HG02938 (cell line): ENCODE measurements around the gene DPP8.

Source experiments
- ATAC-seq: cut with Tn5 transposase; IDR thresholded peaks from one replicate; pipeline ENCODE4 v1.9.1; 2021; ENCODE audit warnings: mild to moderate bottlenecking, moderate library complexity; ENCODE audit not compliant: unreplicated experiment

DPP8 gene

DNA sequence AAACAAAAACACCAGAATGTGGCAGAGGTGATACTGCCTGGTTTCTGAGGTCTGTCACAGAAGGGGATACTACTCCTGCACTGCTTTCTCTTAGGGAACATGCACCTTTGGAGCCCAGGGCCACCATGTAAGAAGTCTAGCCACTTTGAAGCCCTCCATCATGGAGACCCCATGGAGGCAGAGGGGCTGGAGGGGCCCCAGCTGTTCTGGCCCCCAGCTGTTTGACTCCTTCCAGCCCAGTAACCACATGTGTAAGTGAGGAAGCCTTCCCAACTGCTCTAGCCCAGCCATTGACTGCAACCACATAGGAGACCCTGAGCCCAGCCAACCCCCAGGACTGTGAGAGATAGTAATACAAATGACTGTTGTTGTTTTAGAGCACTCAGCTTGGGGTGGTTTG lies 85.8 kb downstream of the DPP8 start:
- ATAC-seq, result no peak

DNA sequence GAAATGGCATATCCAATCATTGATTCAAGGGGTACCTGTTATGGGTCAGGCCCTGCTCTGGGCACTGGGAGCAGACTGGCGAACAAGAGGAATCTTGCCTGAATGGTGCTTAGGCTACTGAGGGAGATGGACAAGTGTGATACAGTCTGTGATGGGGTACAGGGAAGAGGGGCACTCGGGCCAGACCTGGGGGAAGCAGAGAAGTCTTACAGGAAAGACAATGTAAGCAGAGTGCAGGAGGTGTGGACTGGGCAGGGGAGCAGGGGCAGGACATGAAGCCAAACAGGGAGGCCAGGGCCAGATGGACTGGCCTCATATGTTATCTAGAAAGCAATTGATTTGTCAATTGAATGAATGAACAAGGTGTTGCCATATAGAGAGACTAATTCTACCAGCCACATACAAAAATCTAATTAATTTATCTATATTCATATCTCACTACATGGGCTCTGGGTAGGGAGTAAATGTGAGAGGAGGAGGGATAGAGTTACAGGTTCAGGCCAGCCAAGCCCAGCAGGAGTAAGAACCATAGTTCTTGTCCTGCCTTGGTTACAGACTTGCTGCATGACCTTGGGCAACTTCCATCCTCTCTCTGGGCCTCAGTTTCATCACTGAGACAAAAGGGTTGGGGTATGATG lies 91.2 kb downstream of the DPP8 start:
- no peak for ATAC-seq

DNA sequence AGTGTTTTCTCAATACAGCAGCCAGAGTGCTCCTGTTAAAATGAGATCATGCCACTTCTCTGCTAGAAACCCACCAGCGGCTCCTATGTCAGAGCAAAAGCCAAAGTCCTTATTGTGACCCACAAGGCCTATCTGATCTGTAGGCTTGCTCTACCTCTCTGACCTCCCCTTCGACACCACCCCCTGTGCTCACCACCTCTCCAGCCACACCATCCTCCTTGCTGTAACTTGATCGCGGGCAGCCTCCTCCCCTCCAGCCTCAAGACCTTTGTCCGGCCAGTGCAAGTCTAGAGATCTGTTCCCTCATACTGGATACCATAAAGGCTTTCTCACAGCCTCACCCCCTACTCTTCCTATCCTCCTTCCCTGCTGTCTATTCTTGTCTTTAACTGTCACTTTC lies 92.8 kb downstream of the DPP8 start:
- ATAC-seq, result no peak

DNA sequence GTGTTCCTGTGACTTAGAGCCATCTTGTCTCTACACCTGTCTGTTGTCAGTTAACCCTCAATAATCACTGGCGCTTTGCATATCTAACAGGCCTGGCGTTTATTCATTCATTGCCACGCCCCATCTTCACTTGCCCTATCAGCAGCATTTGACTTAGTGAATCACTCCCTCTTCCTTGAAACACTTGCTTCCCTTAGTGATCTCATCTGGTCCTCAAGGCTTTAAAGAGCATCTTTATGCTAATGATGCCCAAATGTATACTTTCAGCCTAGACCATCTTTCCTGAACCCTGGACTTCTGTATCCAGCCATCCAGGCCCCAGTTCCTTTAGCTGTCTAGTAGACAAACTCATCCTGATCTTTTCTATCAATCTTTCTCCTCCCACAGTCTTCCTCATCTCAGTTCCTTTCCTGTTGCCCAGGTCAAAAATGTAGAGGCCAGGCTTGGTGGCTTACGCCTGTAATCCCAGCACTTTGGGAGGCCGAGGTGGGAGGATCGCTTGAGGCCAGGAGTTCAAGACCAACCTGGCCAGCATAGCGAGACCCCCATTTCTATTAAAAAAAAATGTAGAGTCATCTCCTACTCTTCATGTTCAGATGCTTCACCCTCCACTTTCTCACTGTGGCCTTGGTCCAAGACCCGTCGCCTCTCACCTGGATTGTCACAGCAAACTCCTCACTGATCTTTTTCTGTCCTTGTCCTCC lies 93.4 kb downstream of the DPP8 start:
- ATAC-seq, result no peak

DNA sequence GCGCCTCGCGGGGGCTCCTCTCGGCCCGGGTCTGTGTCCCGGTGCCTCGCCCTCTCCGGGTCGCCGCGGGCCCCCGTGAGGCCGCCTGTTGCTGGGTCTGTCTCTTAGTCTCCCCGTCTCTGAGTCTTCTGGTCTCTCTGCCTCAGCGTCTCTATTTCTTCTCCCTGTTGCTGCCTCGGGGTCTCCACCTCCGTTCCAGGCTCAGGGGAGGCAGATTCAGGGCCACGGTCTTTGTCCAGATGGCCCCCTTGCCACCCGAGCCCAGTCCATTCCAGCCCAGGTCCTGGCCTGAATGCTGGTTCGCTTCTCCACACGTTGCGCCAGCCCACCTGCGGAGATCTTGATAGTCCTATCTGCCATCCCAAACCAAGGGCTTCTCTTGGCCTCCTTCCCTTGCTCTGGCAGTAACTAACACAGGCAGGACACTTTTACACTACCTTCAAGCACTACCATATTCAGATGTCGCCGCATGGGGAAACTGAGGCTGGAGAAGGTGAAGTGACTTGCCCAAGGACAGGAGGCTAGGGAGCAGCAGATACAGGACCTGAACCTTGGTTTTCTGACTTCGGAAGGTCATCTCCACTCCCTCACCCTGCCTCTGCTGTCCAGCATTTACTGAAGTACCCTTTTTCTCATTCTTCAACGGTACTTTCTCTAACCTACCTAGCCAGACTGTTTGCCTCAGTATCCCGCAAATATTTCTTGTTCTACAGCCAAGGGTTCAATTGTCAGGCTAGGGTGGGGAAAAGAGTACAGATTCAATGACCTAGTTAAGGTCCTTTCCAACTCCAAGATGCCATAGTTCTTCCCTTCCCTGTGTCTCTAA lies 94.1 kb downstream of the DPP8 start:
- ATAC-seq, result no peak

DNA sequence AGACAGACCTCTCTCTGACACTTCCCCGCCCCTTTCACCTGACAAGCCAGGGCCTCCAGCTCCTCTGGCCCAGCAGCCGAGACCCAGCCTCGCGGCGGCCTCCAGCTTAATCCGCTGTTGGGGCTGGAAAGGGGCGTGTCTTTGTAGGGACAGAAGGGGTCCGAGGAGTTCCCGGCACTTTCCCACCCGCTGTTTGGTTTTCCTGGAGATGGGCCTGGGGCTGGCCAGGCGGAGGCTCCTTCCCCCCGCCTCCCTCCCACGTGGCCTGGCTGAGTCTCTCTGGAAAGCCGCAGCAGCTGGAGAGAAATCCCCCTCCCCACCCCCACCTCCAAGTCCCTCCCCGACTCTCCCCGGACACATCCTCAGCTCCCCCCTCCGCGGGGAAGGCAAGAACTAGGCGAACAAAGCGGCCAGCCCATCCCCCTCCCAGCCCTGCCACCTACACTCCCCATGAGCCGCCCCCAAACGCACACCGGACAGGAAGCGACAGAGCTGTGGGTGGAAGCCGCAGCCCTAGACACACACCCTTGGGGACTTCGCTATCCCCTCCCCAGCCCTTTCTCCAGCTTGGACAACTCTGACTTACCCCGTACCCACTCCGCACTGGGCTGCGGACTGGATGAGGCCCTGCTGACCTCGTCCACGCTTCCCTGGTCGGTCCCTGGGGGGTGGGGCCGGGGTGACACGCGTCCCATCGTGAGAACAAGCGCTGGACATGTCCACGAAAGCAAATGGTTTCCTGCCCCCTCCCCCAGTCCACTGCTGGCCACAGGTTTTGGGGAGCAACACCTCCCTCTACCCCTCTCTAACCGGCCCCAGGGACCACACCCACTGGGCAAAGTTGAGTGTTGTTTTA lies 95.9 kb downstream of the DPP8 start:
- ATAC-seq, result no peak

DNA sequence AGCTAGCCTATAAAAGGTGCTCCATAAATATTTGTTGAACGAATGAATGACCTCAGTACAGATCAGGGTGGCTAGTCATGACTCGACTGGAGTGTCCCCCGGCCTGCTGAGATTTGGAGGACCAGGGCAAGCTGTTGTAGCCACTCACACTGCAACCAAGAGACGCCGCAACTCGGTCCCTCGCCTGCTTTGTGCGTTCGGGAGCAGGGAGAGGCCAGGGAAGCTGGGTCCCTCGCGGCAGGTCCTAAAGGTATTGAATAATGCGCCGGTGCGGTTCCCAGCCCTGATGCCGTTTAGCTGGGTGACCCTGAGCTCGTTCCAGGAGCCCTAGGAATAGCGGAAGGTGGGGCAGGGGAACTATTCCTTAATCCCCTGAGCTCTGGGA lies 96.5 kb downstream of the DPP8 start:
- ATAC-seq, result no peak

DNA sequence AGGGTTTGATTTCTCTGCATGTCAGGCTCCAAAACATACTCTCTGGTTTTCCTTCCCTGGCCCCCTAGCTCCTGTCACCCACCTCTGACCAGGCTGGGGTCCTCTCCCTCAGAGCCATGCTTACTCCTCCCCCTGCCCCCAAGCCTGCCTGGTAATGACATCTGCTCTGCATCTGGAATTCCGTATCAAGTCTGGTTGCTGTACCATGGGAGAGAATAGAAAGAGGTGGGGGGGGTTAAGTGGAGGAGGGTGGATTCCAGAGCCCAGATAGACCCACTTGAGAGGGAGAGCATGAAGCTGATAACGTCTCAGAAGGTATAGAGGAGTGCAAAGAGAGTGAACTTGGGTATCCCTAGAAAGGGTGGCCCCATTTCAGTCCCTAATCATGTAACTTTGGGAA lies 98.9 kb downstream of the DPP8 start:
- no peak for ATAC-seq

DNA sequence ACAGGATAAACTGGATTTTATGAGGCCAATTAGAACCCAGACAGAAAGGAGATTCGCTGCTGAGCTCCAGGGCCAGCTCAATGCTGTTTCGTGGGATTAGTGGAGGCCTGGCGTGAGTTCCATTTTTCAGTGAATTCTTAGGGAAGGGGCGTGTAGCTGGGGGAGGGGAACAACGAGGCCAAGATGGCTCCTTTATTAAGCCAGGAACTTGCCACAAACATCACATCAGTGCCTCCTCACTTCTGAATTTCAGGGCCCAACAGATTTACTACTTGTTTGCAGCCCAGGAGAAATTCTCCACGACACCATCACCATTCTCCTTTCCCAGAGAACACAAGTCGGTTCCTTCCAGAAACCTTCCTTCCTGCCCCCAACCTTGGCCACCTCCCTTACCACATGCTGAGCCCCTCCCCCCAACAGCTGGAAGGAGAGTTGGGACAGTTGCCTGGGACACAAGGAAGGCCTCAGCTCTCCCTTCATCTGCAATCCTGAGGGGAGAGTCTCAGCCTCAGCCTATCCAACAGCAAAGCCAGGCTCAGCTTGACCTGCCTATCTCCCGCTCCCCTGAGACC lies 100.6 kb downstream of the DPP8 start:
- no peak for ATAC-seq

DNA sequence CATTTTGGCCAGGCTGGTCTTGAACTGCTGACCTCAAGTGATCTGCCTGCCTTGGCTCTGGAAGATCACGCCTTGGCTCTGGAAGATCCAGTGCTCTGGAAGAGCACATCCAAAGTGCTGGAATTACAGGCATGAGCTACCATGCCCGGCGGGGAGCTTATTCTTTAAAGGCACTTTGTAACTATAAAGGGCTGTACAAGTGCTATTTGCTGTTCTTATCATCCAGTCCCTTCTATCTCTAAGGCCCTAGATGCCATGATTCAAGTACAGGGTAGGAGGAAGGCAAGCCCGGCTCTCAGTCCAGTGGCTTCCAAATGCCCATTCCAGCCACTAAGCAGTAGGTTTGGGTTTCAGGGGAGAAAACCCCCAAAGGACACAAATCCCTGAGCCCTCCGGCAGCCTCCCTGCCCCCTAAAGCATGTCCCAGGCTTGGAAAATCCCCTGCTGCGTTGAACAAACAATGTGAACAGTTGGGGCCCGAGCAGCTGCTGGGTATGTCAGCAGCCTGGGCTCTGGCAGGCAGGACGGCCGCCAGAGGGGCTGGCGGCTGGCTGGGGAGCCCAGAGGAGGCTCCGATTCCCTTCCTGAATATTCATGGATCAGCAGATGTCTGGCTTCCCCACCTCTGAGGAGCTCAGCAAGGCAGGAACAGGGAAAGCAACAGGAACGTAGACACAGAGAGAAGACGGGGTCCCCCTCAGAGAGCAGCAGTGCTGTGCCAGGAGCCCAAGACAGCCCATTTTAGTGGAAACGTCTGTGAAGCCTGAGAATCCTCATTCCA lies 102.5 kb downstream of the DPP8 start:
- no peak for ATAC-seq

DNA sequence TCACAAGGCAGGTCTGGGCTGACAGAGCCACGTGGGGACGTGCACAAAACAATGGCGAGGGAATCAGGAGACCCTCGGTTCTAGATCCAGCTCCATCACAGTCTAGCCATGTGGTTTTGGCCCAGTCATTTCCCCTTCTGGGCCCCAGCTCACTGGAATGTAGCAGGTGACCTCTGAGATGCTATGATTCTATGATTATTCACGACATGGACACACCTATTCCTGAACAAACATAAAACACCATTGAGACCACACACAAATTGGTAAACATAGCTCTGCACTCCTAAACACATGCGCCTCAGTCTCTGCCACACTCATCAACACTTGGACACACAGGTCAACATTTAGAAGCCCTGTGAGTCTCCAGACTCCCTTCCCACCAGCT lies 103.7 kb downstream of the DPP8 start:
- ATAC-seq, result no peak

DNA sequence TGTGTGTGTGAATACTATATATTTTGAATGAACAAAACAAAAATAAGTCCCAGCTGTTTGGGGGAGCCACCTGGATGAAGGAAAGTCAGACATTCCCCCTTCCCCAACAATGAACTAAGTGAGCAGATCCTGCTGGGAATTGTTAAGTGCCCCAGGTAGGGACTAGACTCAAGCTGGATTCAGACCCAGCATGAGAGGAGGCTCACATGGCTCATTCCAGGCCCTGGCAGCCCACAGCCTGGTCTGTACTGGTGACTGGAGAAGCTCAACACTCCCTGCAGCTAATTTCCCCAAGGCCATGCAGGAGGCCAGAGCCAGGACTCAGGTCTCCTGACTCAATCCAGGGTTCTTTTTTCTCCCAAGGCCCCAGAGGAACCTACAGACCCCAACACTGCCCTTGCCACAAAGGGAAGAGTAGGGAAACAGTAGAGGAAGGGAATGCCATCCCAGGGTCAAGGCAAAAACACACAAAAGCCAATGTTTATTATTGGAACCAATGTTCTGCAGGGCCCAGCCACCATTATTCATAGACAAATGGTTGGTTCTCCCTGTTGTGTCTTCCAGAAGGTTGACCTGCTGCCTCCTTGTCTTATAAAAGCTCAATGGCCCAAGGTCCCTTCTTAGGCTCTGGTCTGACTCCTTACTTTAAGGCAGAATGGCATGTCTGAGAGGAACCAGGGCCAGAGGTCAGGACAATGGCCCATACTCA lies 104.3 kb downstream of the DPP8 start:
- ATAC-seq, result no peak

DNA sequence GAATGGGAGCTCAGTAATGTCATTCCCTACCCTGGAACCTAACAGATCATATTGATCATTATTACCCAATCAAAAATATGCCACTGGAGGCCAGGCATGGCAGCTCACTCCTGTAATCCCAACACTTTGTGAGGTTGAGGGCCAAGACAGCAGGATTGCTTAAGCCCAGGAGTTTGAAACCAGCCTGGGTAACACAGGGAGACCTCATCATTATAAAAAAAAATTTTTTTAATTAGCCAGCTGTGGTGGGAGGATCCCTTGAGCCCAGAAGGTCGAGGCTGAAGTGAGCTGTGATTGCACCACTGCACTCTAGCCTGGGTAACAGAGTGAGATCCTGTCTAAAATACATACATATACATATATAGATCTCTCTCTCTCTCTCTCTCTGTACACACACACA lies 104.9 kb downstream of the DPP8 start:
- no peak for ATAC-seq

DNA sequence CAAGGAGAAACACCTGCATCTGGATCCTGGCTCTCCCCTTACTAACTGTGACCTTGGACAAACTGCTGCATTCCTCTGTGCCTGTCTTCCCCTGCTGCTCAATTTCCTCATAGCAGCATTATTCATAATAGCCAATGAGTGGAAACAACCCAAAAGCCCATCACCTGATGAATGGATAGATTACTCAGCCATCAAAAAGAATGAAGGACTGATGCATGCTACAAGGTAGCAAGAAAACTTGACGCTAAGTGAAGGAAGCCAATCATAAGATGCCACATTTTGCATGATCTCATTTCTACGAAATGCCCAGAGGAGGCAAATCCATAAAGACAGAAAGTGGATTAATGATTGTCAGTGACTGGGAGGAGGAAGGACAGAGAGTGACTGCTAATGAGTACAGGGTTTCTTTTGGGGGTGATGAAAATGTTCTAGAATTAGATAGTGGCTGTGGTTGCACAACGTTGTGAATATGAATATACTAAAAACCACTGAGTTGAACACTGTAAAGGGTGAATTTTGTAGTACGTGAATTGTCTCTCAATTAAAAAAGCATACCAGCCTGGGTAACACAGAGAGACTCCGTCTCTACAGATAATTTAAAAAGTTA lies 105.9 kb downstream of the DPP8 start:
- no peak for ATAC-seq

DNA sequence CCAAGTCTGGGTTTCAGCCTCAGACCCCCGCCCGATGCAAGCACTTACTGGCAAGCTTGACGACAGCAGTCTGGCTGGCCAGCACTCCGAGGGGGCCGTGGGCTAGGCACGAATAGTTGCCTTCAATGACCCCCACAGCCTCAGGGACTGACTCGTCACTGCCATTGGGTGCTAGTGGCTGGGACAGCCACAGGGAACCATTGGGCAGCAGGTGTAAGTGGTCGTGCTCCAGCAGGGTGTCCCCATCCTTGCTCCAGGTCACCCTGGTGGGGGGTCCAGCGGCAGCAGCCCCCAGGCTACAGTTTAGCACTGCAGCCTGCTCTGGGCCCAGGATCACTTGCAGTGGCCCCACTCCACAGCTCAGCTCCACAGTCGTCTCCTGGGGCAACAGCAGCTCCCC lies 106.5 kb downstream of the DPP8 start:
- ATAC-seq, result no peak

DNA sequence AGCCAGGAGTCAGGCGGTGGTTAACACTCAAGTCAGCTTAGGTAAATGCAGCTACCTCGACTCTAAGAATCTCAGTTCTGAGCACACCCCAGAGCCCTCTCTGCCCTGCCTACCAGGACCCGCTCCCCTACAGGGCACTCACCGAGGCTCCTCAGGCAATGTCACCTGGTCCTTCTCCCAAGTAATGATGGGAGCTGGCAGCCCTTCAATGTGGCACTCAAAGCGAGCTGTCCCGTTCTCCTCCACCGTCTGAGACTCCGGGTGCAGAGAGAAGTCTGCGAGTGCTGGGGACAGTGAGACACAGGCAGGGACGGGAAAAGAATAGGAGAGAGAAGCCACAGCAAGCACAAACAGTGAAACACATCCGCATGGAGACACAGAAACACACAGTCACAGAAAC lies 107.5 kb downstream of the DPP8 start:
- no peak for ATAC-seq

DNA sequence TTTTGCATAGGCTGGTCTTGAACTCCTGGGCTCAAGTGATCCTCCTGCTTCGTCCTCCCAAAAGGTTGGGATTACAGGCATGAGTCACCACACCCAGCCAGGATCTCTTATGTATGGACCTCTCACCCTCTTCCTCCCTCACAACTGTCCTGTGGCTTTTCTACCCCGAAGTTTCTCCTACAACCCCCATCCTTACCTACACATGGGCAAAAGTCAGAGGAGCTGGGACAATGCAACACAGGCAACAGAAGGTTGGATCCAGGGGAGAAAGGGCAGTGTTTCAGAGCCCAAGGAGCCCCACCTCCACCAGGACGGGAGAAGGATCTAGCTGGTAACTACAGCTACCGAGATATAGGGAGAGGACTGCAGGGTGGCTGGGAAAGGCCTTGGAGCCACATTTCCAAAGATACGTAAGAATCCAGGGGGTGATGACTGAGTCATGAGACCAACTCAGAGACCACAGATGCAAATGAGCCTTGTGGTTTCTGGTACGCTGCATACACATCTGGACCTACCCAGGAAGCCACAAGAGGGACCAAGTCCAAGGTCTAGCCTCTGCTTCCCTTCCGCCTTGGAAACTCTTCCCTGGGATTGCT lies 108.4 kb downstream of the DPP8 start:
- no peak for ATAC-seq

DNA sequence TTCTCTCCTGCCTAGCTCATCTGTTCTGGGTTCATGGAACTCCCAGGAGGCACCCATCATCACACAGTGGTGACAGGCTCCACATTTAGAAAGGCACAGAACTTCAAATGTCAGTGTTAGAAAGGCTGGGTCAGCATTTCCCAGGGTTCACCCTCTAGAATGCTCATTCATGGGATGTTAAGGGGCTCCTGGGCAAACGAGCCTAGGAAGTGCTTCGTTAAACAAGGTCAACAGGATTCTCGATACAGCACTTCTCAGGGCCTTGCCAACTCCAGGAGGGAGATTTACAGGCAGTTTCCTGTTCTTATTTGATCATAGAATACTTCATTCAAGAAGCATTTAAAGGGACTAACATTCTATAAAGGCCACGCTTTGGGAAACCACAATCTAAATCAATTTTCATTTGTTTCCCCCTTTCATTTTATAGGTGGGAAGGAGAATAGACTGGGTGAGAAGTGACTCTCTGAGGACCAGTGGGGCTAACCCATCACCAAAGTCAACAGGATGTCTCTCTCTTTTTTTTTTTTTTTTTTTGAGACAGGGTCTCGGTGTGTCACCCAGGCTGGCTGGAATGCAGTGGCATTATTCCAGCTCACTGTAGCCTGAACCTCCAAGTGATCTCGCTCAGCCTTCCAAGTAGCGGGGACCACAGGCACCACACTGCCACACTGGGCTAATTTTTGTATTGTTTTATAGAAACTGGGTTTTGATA lies 109.0 kb downstream of the DPP8 start:
- no peak for ATAC-seq
